ENCODE measurements around the gene KIF6.

The KIF6 gene

GRCh38 chr6:39386487-39386886, 338.7 kb downstream of the KIF6 start:
- DNase-seq (ENCODE audit: low read depth in 2 of 2): no peak

GRCh38 chr6:39381550-39382140, 343.6 kb downstream of the KIF6 start:
- DNase-seq (ENCODE audit: low read depth in 2 of 2): no peak

GRCh38 chr6:39380837-39381549, 344.2 kb downstream of the KIF6 start:
- DNase-seq (ENCODE audit: low read depth in 2 of 2): no peak

GRCh38 chr6:39378960-39379425, 346.2 kb downstream of the KIF6 start:
- DNase-seq (ENCODE audit: low read depth in 2 of 2): no peak

- DNase-seq (ENCODE audit: low read depth in 2 of 2): no peak
Measured at GRCh38 chr6:39378175-39378959, 346.8 kb downstream of the KIF6 start.

- no peak for DNase-seq (ENCODE audit: low read depth in 2 of 2)
Measured at GRCh38 chr6:39377539-39377950, 347.7 kb downstream of the KIF6 start.

GRCh38 chr6:39375405-39375804, 349.8 kb downstream of the KIF6 start:
- no peak for DNase-seq (ENCODE audit: low read depth in 2 of 2)

- no peak for DNase-seq (ENCODE audit: low read depth in 2 of 2)
Measured at GRCh38 chr6:39370390-39370789, 354.8 kb downstream of the KIF6 start.

- DNase-seq (ENCODE audit: low read depth in 2 of 2): no peak
Measured at GRCh38 chr6:39369987-39370386, 355.2 kb downstream of the KIF6 start.

GRCh38 chr6:39367700-39368099, 357.5 kb downstream of the KIF6 start:
- no peak for DNase-seq (ENCODE audit: low read depth in 2 of 2)

GRCh38 chr6:39366931-39367618, 358.1 kb downstream of the KIF6 start:
- no peak for DNase-seq (ENCODE audit: low read depth in 2 of 2)

- no peak for DNase-seq (ENCODE audit: low read depth in 2 of 2)
Measured at GRCh38 chr6:39365281-39366074, 359.7 kb downstream of the KIF6 start.

GRCh38 chr6:39363280-39363679, 361.9 kb downstream of the KIF6 start:
- DNase-seq (ENCODE audit: low read depth in 2 of 2): no peak

GRCh38 chr6:39362487-39362865, 362.7 kb downstream of the KIF6 start:
- no peak for DNase-seq (ENCODE audit: low read depth in 2 of 2)

- DNase-seq (ENCODE audit: low read depth in 2 of 2): peak; percentile 31 to 43
Measured at GRCh38 chr6:39361657-39362486, 363.3 kb downstream of the KIF6 start.

- DNase-seq (ENCODE audit: low read depth in 2 of 2): no peak
Measured at GRCh38 chr6:39360378-39360777, 364.8 kb downstream of the KIF6 start.

GRCh38 chr6:39357998-39358686, 367.1 kb downstream of the KIF6 start:
- DNase-seq (ENCODE audit: low read depth in 2 of 2): no peak

GRCh38 chr6:39353698-39354315, 371.4 kb downstream of the KIF6 start:
- DNase-seq (ENCODE audit: low read depth in 2 of 2): no peak

GRCh38 chr6:39350723-39351505, 374.3 kb downstream of the KIF6 start:
- no peak for DNase-seq (ENCODE audit: low read depth in 2 of 2)
